Measurements from ENCODE around the gene BRME1.
"Not testable (repeated sequence)": the region's sequence is repeated elsewhere in the genome, so short reads cannot be mapped to it uniquely, and the experiment has no call there.

BRME1 gene

DNA sequence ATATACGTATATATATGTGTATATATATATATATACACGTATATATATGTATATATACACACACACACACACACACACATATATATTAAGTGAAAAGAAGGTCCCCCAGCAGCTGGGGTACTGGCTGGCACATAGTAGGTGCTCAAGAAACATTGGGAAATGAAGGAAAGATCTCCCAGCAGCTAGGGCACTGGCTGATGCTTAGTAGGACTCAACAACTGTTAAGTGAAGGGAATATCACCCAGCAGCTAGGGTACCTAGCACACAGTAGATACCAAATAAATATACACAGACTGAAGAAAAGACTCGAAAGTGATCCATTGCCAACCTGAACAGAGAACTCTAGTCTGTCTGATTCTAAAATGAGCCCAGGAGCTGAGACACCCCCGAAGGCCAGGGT, 20.1 kb upstream of the BRME1 start:
- CTCF ChIA-PET, result interaction anchor here (0.6 kb wide), 1 partner anchor 93 kb away, joined by 6 read pairs; no protein-coding TSS in a partner anchor
- no peak overlapping the region for H3K4me3 ChIP-seq (ENCODE audit: low read depth, low read length)
- no peaks in the 10 kb centered on the region for H3K9me3 ChIP-seq (ENCODE audit: control insufficient read depth, insufficient read depth, low read depth, low read length)
- peaks cover 24 to 72% of the 10 kb centered on the region in 2 experiments; a peak in 2 of 3 replicates for H3K36me3 ChIP-seq (ENCODE audit: control insufficient read depth in 2 of 2, insufficient read depth in 1 of 2, low read length in 2 of 2)
- POLR2A ChIA-PET, result interaction anchor here (1.0 kb wide), 1 partner anchor 10 kb away, joined by 4 read pairs; no protein-coding TSS in a partner anchor
- no peaks in the 10 kb centered on the region for H3K4me1 ChIP-seq (ENCODE audit: control insufficient read depth, insufficient read depth, low read length)
- 0 out of 2 replicates have a peak, but pooled peaks have one; percentile 27 for TF ChIP-seq ZNF664 (tag by site-specific recombination; IDR thresholded peaks at IDR 0.05)
- TF ChIP-seq ZNF132 (tag by site-specific recombination; IDR thresholded peaks at IDR 0.05; ENCODE audit: borderline replicate concordance), result no peak
- H3K27ac ChIP-seq (ENCODE audit: extremely low read depth, low read depth, low read length), result no peak overlapping the region

DNA sequence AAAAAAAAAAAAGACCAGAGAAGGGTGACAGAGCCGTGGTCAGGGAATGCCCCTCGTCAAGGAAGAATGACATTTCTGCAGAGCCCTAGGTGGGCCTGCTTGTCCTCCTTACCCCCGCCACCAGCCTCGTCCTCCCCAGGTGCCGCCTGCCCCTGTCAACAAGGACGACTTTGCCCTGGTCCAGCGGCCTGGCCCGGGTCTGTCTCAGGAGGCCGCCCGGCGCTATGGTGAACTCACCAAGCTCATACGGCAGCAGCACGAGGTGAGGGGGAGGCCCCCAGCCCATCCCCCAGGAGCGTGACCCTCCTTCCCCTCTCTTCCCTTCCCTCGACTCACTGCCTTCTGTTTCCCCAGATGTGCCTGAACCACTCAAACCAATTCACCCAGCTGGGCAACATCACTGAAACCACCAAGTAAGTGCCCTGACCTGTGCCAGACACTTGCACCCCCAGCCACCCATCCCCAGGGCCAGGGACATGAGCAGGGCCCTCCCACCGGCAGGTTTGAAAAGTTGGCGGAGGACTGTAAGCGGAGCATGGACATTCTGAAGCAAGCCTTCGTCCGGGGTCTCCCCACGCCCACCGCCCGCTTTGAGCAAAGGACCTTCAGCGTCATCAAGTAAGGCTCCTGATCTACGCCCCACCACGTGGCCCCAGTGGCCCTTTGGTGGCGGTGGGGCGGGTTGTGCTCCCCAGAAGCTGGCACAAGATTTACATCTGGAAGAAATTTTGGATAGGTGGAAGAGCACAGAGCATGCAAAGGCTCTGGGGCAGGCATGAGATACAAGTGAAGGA, 17.5 kb upstream of the BRME1 start:
- Histone ChIP-seq H3K36me3 (ENCODE audit: control insufficient read depth in 2 of 2, insufficient read depth in 1 of 2, low read length in 2 of 2) (peaks cover 38 to 85% of the 10 kb centered on the region in 2 experiments), H3K4me1 (ENCODE audit: control insufficient read depth, insufficient read depth, low read length) (no peaks in the 10 kb centered on the region), H3K4me3 (ENCODE audit: low read depth, low read length) (no peak overlapping the region), H3K27ac (ENCODE audit: extremely low read depth, low read depth, low read length) (no peak overlapping the region), H3K9me3 (ENCODE audit: control insufficient read depth, insufficient read depth, low read depth, low read length) (no peaks in the 10 kb centered on the region)
- ChIA-PET CTCF (interaction anchor here (1.2 kb wide), 1 partner anchor 44 kb away, joined by 3 read pairs; no protein-coding TSS in a partner anchor), POLR2A (interaction anchor here (0.5 to 0.6 kb wide), 2 partner anchors 24 to 62 kb away, joined by 3 read pairs; no protein-coding TSS in a partner anchor)
- TF ChIP-seq ZNF623 (tag by site-specific recombination; IDR thresholded peaks at IDR 0.05) (peak; percentile 81), ZNF785 (tag by site-specific recombination; IDR thresholded peaks at IDR 0.05) (no peak), ZNF248 (tag by site-specific recombination; IDR thresholded peaks at IDR 0.05) (no peak), HIC1 (tag by site-specific recombination; IDR thresholded peaks at IDR 0.05) (no peak)

DNA sequence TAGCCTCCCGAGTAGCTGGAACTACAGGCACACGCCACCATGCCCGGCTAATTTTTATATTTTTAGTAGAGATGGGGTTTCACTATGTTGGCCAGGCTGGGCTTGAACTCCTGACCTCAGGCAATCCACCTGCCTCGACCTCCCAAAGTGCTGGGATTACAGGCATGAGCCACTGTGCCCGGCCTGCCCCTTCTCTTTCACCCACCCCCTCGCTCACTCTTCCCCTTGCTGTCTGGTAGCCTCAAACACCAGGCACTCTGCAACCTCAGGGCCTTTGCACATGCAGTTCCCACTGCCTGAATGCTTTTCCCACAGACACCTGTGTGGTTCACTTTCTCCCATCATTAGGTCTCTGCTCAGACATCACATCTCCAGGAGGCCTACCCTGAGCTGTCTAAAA, 16.2 kb upstream of the BRME1 start:
- H3K27ac ChIP-seq (ENCODE audit: extremely low read depth, low read depth, low read length); CTCF ChIA-PET; H3K4me3 ChIP-seq (ENCODE audit: low read depth, low read length); H3K4me1 ChIP-seq (ENCODE audit: control insufficient read depth, insufficient read depth, low read length); H3K9me3 ChIP-seq (ENCODE audit: control insufficient read depth, insufficient read depth, low read depth, low read length): not testable (repeated sequence)
- TF ChIP-seq ZNF623 (tag by site-specific recombination; IDR thresholded peaks at IDR 0.05) (peak; percentile 99), ZNF121 (tag by site-specific recombination; IDR thresholded peaks at IDR 0.05) (peak; percentile 84)
- TF ChIP-seq, protein P1, sequence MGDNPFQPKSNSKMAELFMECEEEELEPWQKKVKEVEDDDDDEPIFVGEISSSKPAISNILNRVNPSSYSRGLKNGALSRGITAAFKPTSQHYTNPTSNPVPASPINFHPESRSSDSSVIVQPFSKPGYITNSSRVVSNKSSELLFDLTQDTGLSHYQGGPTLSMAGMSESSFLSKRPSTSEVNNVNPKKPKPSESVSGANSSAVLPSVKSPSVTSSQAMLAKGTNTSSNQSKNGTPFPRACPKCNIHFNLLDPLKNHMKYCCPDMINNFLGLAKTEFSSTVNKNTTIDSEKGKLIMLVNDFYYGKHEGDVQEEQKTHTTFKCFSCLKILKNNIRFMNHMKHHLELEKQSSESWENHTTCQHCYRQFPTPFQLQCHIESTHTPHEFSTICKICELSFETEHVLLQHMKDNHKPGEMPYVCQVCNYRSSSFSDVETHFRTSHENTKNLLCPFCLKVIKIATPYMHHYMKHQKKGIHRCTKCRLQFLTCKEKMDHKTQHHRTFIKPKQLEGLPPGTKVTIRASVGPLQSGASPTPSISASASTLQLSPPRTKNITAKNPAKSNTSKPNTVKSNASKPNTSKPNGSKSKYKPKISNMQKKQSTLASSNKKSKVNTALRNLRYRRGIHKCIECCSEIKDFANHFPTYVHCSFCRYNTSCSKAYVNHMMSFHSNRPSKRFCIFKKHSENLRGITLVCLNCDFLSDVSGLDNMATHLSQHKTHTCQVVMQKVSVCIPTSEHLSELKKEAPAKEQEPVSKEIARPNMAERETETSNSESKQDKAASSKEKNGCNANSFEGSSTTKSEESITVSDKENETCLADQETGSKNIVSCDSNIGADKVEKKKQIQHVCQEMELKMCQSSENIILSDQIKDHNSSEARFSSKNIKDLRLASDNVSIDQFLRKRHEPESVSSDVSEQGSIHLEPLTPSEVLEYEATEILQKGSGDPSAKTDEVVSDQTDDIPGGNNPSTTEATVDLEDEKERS (tag by site-specific recombination; IDR thresholded peaks at IDR 0.05), result peak; percentile 37; the same call in 1 of the 2 replicates
- POLR2A ChIA-PET, result interaction anchor here (1.7 kb wide), 1 partner anchor 9 kb away, joined by 7 read pairs; no protein-coding TSS in a partner anchor
- peaks cover 46 to 84% of the 10 kb centered on the region in 2 experiments for H3K36me3 ChIP-seq (ENCODE audit: control insufficient read depth in 2 of 2, insufficient read depth in 1 of 2, low read length in 2 of 2)

- Histone ChIP-seq H3K36me3 (ENCODE audit: control insufficient read depth in 2 of 2, insufficient read depth in 1 of 2, low read length in 2 of 2) (peaks cover 52 to 83% of the 10 kb centered on the region in 2 experiments), H3K9me3 (ENCODE audit: control insufficient read depth, insufficient read depth, low read depth, low read length) (no peaks in the 10 kb centered on the region), H3K4me1 (ENCODE audit: control insufficient read depth, insufficient read depth, low read length) (no peaks in the 10 kb centered on the region), H3K27ac (ENCODE audit: extremely low read depth, low read depth, low read length) (no peak overlapping the region), H3K4me3 (ENCODE audit: low read depth, low read length) (no peak overlapping the region)
- ChIA-PET POLR2A (interaction anchor here (1.1 to 1.7 kb wide), 2 partner anchors 10 to 85 kb away, joined by 6 to 7 read pairs; partner anchors contain the start of gene RFX1), CTCF (interaction anchor here (1.2 kb wide), 1 partner anchor 10 kb away, joined by 4 read pairs; no protein-coding TSS in a partner anchor)
- TF ChIP-seq ZNF24 (tag by site-specific recombination; IDR thresholded peaks at IDR 0.05), result no peak
- TF ChIP-seq PRDM4 (tag by site-specific recombination; IDR thresholded peaks at IDR 0.05), result no peak
- TF ChIP-seq MZF1 (tag by site-specific recombination; IDR thresholded peaks at IDR 0.05; ENCODE audit: borderline replicate concordance), result no peak
- 0 out of 2 replicates have a peak, but pooled peaks have one; percentile 10 for TF ChIP-seq ZNF623 (tag by site-specific recombination; IDR thresholded peaks at IDR 0.05)
- no peak for TF ChIP-seq ZNF26 (tag by site-specific recombination; IDR thresholded peaks at IDR 0.05)
- TF ChIP-seq ZNF670 (tag by site-specific recombination; IDR thresholded peaks at IDR 0.05; ENCODE audit: low read depth), result no peak
- peak; percentile 56 for TF ChIP-seq SP2 (tag by site-specific recombination; IDR thresholded peaks at IDR 0.05)
Measured at GRCh38 chr19:13920940-13921747, 15.2 kb upstream of the BRME1 start.

Measured in HEK293 (cell line).